Left ventricle myocardium superior (tissue), 1 donor: ENCODE results near the gene MARCHF9. TPM values are rescaled to one million over a fixed set of nuclear protein-coding genes. Genes with fewer than 3 reads are reported as not detected.

Experiments
- ATAC-seq: fragments of 200-7000 bp; cut with Tn5 transposase; one replicate; pipeline ENCODE4 v1.9.1; 2020; ENCODE audit warnings: mild to moderate bottlenecking, moderate library complexity
- DNase-seq: peaks from one replicate; pipeline ENCODE4 v3.0.0-alpha.2; 2020
- intact Hi-C: fragments of 100-400 bp; cut with micrococcal nuclease; formaldehyde crosslinking; loops from one replicate; pipeline ENCODE4 v1.11.0; 2022
- total RNA-seq: library from RNA; stranded (reverse); fragmentation: NEBNext Ultra II Directional; extraction: Animal tissue kit (Norgen Biotek cat#: 25700); gene quantifications from one replicate; pipeline ENCODE4 v1.2.1, GENCODE V29; 2021
- donor health status: DM: no; HTN: yes; CAD: no; lungs with severe emphysema.

The MARCHF9 gene
- total RNA-seq, 1 donor from 2014 or later: 15.6 TPM

GRCh38 chr12:57777911-57778310 lies 23.0 kb downstream of the MARCHF9 start:
- DNase-seq (no peak), ATAC-seq (no peak)
- intact Hi-C loops: no loop called here

DNA sequence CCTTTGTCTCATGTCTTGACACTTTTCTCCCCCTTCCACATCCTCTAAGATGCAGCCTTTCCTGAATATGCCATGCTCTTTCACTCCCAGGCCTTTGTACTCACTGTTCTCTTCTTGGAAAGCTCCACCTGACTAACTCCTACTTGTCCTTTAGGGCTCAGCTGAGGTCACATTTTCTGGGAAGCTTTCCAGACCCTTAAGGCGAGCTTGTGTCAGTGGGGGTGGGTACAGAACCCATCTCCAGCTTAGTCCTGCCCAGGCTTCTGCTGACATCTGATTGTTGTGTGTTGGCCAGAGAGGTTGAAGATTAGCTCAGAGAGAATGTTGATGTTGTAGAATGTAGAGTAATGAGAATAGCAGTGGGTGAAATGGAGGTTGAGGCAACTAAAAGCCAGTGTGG lies 24.8 kb downstream of the MARCHF9 start:
- ATAC-seq (no peak), DNase-seq (no peak)
- intact Hi-C loops: no loop called here

DNA sequence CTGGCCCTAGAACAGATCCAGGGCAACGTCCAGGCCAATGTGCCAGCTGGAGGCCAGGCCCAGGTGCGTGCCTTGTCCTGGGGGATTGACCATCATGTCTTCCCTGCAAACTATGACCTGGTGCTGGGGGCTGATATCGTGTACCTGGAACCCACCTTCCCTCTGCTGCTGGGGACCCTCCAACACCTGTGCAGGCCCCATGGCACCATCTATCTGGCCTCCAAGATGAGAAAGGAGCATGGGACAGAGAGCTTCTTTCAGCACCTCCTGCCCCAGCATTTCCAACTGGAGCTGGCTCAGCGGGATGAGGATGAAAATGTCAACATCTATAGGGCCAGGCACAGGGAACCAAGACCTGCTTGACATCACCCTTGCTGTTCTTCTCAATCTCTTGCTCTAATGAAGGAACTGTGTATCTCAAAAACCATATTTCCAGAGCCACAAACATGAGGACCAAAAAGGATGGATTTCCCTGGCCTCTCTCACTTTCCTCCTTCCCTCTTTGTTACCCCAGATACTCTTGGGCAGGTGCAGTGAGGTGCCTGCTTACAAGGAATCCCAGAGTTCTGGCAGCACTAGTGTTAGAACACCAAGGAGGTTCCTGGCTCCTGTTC lies 25.5 kb downstream of the MARCHF9 start:
- intact Hi-C loops: no loop called here
- no peak for ATAC-seq
- no peak for DNase-seq

DNA sequence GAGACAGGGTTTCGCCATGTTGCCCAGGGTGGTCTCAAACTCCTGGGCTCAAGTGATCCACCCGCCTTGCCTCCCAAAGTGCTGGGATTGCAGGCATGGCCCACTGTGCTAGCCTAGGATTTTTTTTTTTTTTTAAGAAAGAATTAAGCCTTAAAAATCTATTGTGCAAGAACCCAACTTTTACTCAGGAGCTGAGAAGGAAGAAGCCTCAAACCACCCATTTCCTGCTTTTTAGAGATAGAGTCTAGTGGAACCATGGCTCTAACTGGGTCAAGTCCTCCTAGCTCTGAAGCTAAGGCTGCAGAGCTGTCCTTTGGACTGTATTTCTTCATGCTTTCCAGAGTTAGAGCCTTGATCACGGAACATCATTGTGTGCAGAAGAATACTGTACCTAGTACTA lies 26.3 kb downstream of the MARCHF9 start:
- DNase-seq (no peak), ATAC-seq (no peak)
- intact Hi-C loops: no loop called here

- DNase-seq: no peak
- no peak for ATAC-seq
- intact Hi-C loops: no loop called here
Measured at GRCh38 chr12:57781801-57782200, 26.9 kb downstream of the MARCHF9 start.

GRCh38 chr12:57782243-57782607 lies 27.3 kb downstream of the MARCHF9 start:
- intact Hi-C loops: no loop called here
- DNase-seq (no peak), ATAC-seq (no peak)

GRCh38 chr12:57782608-57783465 lies 27.9 kb downstream of the MARCHF9 start, which contains the start of gene TSFM:
TSFM (plus strand) TSS chr12:57782787; CDS start chr12:57782802, 15 bp downstream.
- ATAC-seq (peak; percentile 96), DNase-seq (peak; percentile 99)
- intact Hi-C loops: no loop called here

GRCh38 chr12:57783466-57783801 lies 28.5 kb downstream of the MARCHF9 start:
- intact Hi-C loops: no loop called here
- ATAC-seq: no peak
- DNase-seq: no peak

DNA sequence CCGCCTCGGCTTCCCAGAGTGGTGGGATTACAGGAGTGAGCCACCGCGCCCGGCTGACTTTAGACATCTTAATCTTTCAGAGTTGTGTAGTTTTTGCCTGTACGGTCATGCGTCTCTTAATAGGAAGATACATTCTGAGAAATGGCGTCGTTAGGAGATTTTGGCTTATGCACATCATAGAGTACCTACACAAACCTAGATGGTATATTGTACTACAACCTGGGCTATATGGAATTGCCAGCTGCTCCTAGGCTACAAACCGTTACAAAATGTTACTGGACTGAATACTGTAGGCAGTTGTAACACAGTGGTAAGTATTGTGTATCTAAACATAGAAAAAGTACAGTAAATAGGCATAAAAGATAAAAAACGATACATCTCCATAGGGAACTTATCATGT lies 29.0 kb downstream of the MARCHF9 start:
- intact Hi-C loops: no loop called here
- no peak for ATAC-seq
- DNase-seq: no peak

DNA sequence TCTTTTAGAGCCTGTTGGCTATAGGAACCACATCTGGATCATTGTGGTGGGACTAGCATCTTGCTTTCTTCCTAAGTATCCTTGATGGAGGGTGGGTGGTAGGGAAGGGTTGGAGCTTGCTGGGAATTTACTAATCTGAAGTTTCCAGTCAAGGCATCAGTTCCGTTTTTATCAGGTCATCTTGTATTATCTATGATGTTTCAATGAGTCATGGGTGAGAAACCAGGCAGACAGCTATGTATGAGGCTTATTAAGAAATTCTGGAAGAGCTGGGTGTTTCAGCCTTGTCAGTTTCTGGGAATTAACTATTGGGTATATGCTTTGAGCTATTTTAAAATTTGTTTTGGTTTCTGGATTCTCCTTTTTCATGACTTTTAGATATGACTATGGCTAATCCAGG lies 39.0 kb downstream of the MARCHF9 start:
- ATAC-seq: no peak
- intact Hi-C loops: no loop called here
- no peak for DNase-seq

GRCh38 chr12:57795354-57795753 lies 40.5 kb downstream of the MARCHF9 start:
- ATAC-seq (no peak), DNase-seq (no peak)
- intact Hi-C loops: no loop called here

DNA sequence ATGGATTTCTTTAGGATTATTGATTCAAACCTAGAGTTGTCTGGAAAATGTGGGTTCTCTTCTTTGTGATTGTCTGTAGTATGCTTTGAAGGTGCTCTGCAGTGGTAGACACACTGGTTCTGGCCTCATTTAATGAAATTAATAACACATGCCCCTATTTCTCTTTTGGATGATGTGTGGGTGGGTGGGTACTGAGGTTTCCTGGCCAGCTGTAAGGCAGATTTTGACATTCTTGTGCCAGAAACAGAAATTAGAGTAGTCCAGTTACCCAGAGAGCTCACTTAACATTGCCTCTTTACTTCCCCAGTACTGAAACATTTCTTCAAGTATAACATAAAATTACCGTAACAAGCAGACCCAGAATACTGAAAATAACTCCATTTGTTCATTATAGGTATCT lies 42.1 kb downstream of the MARCHF9 start:
- DNase-seq (no peak), ATAC-seq (no peak)
- intact Hi-C loops: no loop called here

- intact Hi-C loops: no loop called here
- ATAC-seq (no peak), DNase-seq (no peak)
Measured at GRCh38 chr12:57797933-57798332, 43.0 kb downstream of the MARCHF9 start.

DNA sequence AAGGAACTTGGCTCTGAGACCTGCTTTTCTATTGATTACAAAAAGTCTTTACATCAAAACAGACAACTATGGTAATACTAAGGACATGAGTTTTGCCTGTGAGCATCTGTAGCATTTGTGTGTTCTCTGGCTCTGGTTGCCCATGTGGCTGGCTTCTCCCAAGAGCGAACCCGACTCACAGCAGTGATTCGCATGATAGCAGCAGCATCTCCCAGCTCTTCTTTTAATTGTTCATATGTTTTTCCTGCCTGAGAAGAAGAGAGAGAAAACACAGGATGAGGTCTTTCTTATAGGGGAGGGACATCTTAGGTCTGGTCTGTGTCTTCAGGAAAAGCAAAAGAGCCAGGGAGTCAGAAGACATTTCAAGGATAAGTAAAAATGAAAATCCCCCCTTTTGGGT lies 46.1 kb downstream of the MARCHF9 start:
- intact Hi-C loops: no loop called here
- no peak for ATAC-seq
- no peak for DNase-seq

- ATAC-seq (no peak), DNase-seq (no peak)
- intact Hi-C loops: no loop called here
Measured at GRCh38 chr12:57802607-57803006, 47.7 kb downstream of the MARCHF9 start.

DNA sequence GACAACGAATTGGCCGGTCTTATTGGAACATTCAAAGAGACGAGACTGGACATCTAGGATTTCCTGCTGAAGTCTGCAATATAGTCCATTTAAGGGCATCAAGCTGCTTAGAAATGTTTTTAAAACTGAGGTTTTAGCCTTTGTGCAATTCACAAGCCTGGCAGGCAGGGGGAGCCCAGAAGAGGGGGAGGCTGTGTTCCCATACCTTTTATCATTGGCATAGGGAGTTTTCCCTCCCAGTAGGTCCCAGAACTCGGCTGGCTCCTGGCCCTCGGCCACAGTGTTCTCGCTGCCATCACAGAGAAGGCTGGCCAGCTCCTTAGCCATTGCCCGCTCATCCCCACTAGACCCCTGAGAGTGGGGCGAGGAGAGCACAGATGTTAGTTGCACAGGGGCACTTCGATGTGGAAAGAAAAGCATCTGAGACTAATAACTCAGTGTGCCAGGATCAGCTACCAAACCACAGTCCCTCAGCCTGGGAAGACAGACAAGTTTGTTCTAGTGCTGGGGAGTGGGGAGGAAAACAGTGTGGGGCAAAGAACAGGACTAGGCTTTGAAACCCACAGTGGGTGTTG lies 48.5 kb downstream of the MARCHF9 start:
- peak; percentile 90 for ATAC-seq
- peak; percentile 73 for DNase-seq
- intact Hi-C loops: no loop called here

GRCh38 chr12:57806677-57807076 lies 51.8 kb downstream of the MARCHF9 start:
- DNase-seq: no peak
- intact Hi-C loops: no loop called here
- ATAC-seq: no peak

DNA sequence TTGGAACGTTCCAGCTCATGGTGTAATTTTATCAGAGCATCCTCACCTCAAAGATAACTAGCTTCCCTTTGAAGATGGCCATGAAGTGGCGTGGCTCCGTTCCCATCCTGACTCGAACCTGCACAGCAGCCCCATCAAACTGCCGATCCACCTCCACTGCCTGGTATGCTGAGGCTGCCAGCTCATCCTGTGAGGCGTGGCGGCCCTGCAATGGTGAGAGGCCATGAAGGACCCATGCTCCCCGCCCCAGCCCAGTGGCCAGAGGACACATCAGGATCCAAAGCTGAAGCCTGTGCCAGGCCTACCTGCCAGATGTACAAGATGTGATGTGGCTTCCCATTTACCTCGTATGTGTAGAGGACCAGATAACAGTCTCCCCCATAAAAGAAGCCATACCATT lies 52.4 kb downstream of the MARCHF9 start:
- ATAC-seq: no peak
- no peak for DNase-seq
- intact Hi-C loops: no loop called here

- DNase-seq: no peak
- ATAC-seq: no peak
- intact Hi-C loops: no loop called here
Measured at GRCh38 chr12:57808351-57808750, 53.4 kb downstream of the MARCHF9 start.

DNA sequence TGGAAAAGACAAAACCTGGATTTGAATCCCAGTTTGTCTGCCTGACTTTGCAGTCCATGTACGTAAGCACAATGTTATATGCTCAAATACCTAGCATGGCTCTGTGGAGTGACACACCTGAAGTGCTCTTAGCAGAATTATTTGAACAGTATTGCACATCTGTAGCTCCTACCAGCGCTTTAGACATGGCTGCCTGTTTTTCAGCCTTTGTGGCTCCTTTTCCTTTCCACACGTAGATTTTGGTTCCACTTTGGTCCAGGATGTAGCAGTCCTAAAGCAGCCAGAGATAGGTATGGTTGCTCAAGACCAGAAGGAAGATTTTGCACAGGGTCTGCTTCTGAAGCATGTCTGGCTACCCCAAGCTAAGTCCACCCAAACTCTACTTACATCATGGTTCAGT lies 54.5 kb downstream of the MARCHF9 start:
- intact Hi-C loops: no loop called here
- no peak for DNase-seq
- ATAC-seq: no peak
